Measurements from ENCODE around the gene MEIS2. TPM values are rescaled to one million over a fixed set of nuclear protein-coding genes. Genes with fewer than 3 reads are reported as not detected.
"Not testable (repeated sequence)": the region's sequence is repeated elsewhere in the genome, so short reads cannot be mapped to it uniquely, and the experiment has no call there.

MEIS2 gene
- total RNA-seq, 2 experiments from 2014 or later: not detected

- POLR2A ChIA-PET: no interaction called here
- Mint-ChIP-seq H3K9me3 (peaks cover 2% of the 10 kb centered on the region), H3K4me3 (no peak overlapping the region), H3K27me3 (no peaks in the 10 kb centered on the region), H3K4me1 (no peaks in the 10 kb centered on the region), H3K27ac (no peak overlapping the region), H3K36me3 (no peaks in the 10 kb centered on the region)
- ATAC-seq (ENCODE audit: low read depth): no peak
- no peak for DNase-seq
Measured at GRCh38 chr15:37002041-37002672, 98.2 kb downstream of the MEIS2 start.

GRCh38 chr15:37001417-37001816, 98.9 kb downstream of the MEIS2 start:
- no peaks in the 10 kb centered on the region for H3K27me3 Mint-ChIP-seq
- no peak overlapping the region for H3K4me3 Mint-ChIP-seq
- H3K9me3 Mint-ChIP-seq: peaks cover 2% of the 10 kb centered on the region
- ATAC-seq (ENCODE audit: low read depth) (no peak), DNase-seq (no peak)
- no peaks in the 10 kb centered on the region for H3K4me1 Mint-ChIP-seq
- no peak overlapping the region for H3K27ac Mint-ChIP-seq
- no peaks in the 10 kb centered on the region for H3K36me3 Mint-ChIP-seq
- POLR2A ChIA-PET: no interaction called here

- Mint-ChIP-seq H3K36me3 (no peaks in the 10 kb centered on the region), H3K9me3 (peaks cover 2% of the 10 kb centered on the region), H3K27ac (no peak overlapping the region), H3K4me1 (no peaks in the 10 kb centered on the region), H3K27me3 (no peaks in the 10 kb centered on the region), H3K4me3 (no peak overlapping the region)
- no peak for ATAC-seq (ENCODE audit: low read depth)
- POLR2A ChIA-PET: no interaction called here
- no peak for DNase-seq
Measured at GRCh38 chr15:36999778-37000177, 100.6 kb downstream of the MEIS2 start.

- Mint-ChIP-seq H3K36me3 (no peaks in the 10 kb centered on the region), H3K27me3 (no peaks in the 10 kb centered on the region), H3K9me3 (no peaks in the 10 kb centered on the region), H3K4me1 (no peaks in the 10 kb centered on the region), H3K4me3 (no peak overlapping the region), H3K27ac (no peak overlapping the region)
- POLR2A ChIA-PET: no interaction called here
- ATAC-seq (ENCODE audit: low read depth): no peak
- DNase-seq: no peak
Measured at GRCh38 chr15:36996538-36997181, 103.7 kb downstream of the MEIS2 start.

GRCh38 chr15:36996121-36996520, 104.2 kb downstream of the MEIS2 start:
- no peaks in the 10 kb centered on the region for H3K4me1 Mint-ChIP-seq
- no peak for ATAC-seq (ENCODE audit: low read depth)

GRCh38 chr15:36994790-36995189, 105.6 kb downstream of the MEIS2 start:
- Mint-ChIP-seq H3K27ac (no peak overlapping the region), H3K4me3 (no peak overlapping the region), H3K27me3 (no peaks in the 10 kb centered on the region), H3K4me1 (no peaks in the 10 kb centered on the region), H3K36me3 (no peaks in the 10 kb centered on the region), H3K9me3 (no peaks in the 10 kb centered on the region)
- no peak for ATAC-seq (ENCODE audit: low read depth)
- POLR2A ChIA-PET: no interaction called here
- DNase-seq: no peak

More at GRCh38 chr15:36996121-36996520, 104.2 kb downstream of the MEIS2 start:
- no peak overlapping the region for H3K4me3 Mint-ChIP-seq
- H3K9me3 Mint-ChIP-seq: no peaks in the 10 kb centered on the region
- DNase-seq: no peak
- H3K27ac Mint-ChIP-seq: no peak overlapping the region
- no peaks in the 10 kb centered on the region for H3K36me3 Mint-ChIP-seq
- H3K27me3 Mint-ChIP-seq: no peaks in the 10 kb centered on the region
- POLR2A ChIA-PET: no interaction called here

- Mint-ChIP-seq H3K36me3 (no peaks in the 10 kb centered on the region), H3K4me3 (no peak overlapping the region), H3K9me3 (no peaks in the 10 kb centered on the region), H3K27ac (no peak overlapping the region), H3K27me3 (no peaks in the 10 kb centered on the region), H3K4me1 (no peaks in the 10 kb centered on the region)
- DNase-seq (no peak), ATAC-seq (ENCODE audit: low read depth) (no peak)
- POLR2A ChIA-PET: no interaction called here
Measured at GRCh38 chr15:36992454-36992853, 107.9 kb downstream of the MEIS2 start.

GRCh38 chr15:36988947-36989346, 111.4 kb downstream of the MEIS2 start:
- Mint-ChIP-seq H3K4me3 (no peak overlapping the region), H3K27ac (no peak overlapping the region), H3K36me3 (no peaks in the 10 kb centered on the region), H3K27me3 (no peaks in the 10 kb centered on the region), H3K4me1 (no peaks in the 10 kb centered on the region), H3K9me3 (peaks cover 8% of the 10 kb centered on the region)
- DNase-seq (no peak), ATAC-seq (ENCODE audit: low read depth) (no peak)
- POLR2A ChIA-PET: no interaction called here

GRCh38 chr15:36982430-36982829, 117.9 kb downstream of the MEIS2 start:
- DNase-seq: no peak
- H3K36me3 Mint-ChIP-seq: no peaks in the 10 kb centered on the region
- no peaks in the 10 kb centered on the region for H3K27me3 Mint-ChIP-seq
- ATAC-seq (ENCODE audit: low read depth): no peak
- POLR2A ChIA-PET: no interaction called here
- H3K4me3 Mint-ChIP-seq: no peak overlapping the region
- H3K9me3 Mint-ChIP-seq: peaks cover 9% of the 10 kb centered on the region
- no peak overlapping the region for H3K27ac Mint-ChIP-seq
- H3K4me1 Mint-ChIP-seq: no peaks in the 10 kb centered on the region

GRCh38 chr15:36980281-36980680, 120.1 kb downstream of the MEIS2 start:
- H3K4me3 Mint-ChIP-seq; ATAC-seq (ENCODE audit: low read depth); DNase-seq; H3K27me3 Mint-ChIP-seq; H3K4me1 Mint-ChIP-seq; H3K9me3 Mint-ChIP-seq; H3K36me3 Mint-ChIP-seq; H3K27ac Mint-ChIP-seq; POLR2A ChIA-PET: not testable (repeated sequence)

- no peak overlapping the region for H3K27ac Mint-ChIP-seq
- no peak overlapping the region for H3K4me3 Mint-ChIP-seq
- no peaks in the 10 kb centered on the region for H3K4me1 Mint-ChIP-seq
- no peaks in the 10 kb centered on the region for H3K36me3 Mint-ChIP-seq
- POLR2A ChIA-PET: no interaction called here
- DNase-seq (no peak), ATAC-seq (ENCODE audit: low read depth) (no peak)
- H3K9me3 Mint-ChIP-seq: peaks cover 1% of the 10 kb centered on the region
- H3K27me3 Mint-ChIP-seq: no peaks in the 10 kb centered on the region
Measured at GRCh38 chr15:36978625-36979024, 121.7 kb downstream of the MEIS2 start.

- no peak for ATAC-seq (ENCODE audit: low read depth)
- H3K36me3 Mint-ChIP-seq: no peaks in the 10 kb centered on the region
- no peak overlapping the region for H3K4me3 Mint-ChIP-seq
- peaks cover 1% of the 10 kb centered on the region for H3K9me3 Mint-ChIP-seq
- POLR2A ChIA-PET: no interaction called here
- H3K27me3 Mint-ChIP-seq: no peaks in the 10 kb centered on the region
- H3K4me1 Mint-ChIP-seq: no peaks in the 10 kb centered on the region
- DNase-seq: no peak
- no peak overlapping the region for H3K27ac Mint-ChIP-seq
Measured at GRCh38 chr15:36978126-36978525, 122.2 kb downstream of the MEIS2 start.

GRCh38 chr15:36977659-36978058, 122.7 kb downstream of the MEIS2 start:
- Mint-ChIP-seq H3K27ac (no peak overlapping the region), H3K9me3 (peaks cover 1% of the 10 kb centered on the region), H3K4me3 (no peak overlapping the region), H3K27me3 (no peaks in the 10 kb centered on the region), H3K36me3 (no peaks in the 10 kb centered on the region), H3K4me1 (no peaks in the 10 kb centered on the region)
- DNase-seq (no peak), ATAC-seq (ENCODE audit: low read depth) (no peak)
- POLR2A ChIA-PET: no interaction called here

- no peaks in the 10 kb centered on the region for H3K27me3 Mint-ChIP-seq
- no peak for ATAC-seq (ENCODE audit: low read depth)
- no peaks in the 10 kb centered on the region for H3K9me3 Mint-ChIP-seq
- no peak overlapping the region for H3K27ac Mint-ChIP-seq
- DNase-seq: no peak
- no peaks in the 10 kb centered on the region for H3K36me3 Mint-ChIP-seq
- no peak overlapping the region for H3K4me3 Mint-ChIP-seq
- POLR2A ChIA-PET: no interaction called here
- no peaks in the 10 kb centered on the region for H3K4me1 Mint-ChIP-seq
Measured at GRCh38 chr15:36972704-36973103, 127.6 kb downstream of the MEIS2 start.

All from activated naive CD8-positive, alpha-beta T cell treated with anti-CD3 and anti-CD28 coated beads, Interleukin-2, amount 10 ng/mL, durations not matched to agents 7 days and 5 days (primary cell).